ENCODE results near the gene BIRC2. TPM values are rescaled to one million over a fixed set of nuclear protein-coding genes. Genes with fewer than 3 reads are reported as not detected.

Gene BIRC2
- total and polyA plus RNA-seq, 9 of the 15 experiments (the other 6 are each of a cell fraction or from before 2014, with no cell fraction given), result 14.3 to 45.9 (median 20.7) TPM

DNA sequence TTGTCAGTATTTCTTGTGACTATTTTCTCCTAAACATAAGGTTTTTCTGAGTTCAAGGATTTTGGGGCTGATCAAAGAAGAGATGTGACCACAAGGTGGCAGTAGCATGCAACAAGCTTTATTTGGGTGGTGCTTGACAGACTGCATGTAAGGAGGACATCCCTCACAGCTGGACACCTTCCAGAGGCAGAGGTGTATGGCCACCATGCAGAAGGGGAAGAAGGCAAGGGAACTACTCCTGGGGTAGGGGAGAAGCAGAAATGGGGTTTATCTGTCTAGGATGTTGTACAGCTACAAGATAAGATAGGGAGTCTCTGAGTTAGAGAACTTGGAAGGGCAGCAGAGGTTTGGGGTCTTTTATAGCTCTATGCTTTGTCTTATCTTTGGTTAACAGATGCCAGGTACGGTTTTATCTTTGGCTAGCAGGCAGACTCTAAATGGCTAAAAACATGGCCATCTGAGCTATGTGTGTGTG lies 5.1 kb upstream of the BIRC2 start (continued):
- TF ChIP-seq, protein P1, sequence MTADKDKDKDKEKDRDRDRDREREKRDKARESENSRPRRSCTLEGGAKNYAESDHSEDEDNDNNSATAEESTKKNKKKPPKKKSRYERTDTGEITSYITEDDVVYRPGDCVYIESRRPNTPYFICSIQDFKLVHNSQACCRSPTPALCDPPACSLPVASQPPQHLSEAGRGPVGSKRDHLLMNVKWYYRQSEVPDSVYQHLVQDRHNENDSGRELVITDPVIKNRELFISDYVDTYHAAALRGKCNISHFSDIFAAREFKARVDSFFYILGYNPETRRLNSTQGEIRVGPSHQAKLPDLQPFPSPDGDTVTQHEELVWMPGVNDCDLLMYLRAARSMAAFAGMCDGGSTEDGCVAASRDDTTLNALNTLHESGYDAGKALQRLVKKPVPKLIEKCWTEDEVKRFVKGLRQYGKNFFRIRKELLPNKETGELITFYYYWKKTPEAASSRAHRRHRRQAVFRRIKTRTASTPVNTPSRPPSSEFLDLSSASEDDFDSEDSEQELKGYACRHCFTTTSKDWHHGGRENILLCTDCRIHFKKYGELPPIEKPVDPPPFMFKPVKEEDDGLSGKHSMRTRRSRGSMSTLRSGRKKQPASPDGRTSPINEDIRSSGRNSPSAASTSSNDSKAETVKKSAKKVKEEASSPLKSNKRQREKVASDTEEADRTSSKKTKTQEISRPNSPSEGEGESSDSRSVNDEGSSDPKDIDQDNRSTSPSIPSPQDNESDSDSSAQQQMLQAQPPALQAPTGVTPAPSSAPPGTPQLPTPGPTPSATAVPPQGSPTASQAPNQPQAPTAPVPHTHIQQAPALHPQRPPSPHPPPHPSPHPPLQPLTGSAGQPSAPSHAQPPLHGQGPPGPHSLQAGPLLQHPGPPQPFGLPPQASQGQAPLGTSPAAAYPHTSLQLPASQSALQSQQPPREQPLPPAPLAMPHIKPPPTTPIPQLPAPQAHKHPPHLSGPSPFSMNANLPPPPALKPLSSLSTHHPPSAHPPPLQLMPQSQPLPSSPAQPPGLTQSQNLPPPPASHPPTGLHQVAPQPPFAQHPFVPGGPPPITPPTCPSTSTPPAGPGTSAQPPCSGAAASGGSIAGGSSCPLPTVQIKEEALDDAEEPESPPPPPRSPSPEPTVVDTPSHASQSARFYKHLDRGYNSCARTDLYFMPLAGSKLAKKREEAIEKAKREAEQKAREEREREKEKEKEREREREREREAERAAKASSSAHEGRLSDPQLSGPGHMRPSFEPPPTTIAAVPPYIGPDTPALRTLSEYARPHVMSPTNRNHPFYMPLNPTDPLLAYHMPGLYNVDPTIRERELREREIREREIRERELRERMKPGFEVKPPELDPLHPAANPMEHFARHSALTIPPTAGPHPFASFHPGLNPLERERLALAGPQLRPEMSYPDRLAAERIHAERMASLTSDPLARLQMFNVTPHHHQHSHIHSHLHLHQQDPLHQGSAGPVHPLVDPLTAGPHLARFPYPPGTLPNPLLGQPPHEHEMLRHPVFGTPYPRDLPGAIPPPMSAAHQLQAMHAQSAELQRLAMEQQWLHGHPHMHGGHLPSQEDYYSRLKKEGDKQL (CRISPR knock-in tag; IDR thresholded peaks at IDR 0.05; ENCODE audit: borderline replicate concordance), result no peak
- TF ChIP-seq POLR3A (IDR thresholded peaks at IDR 0.05; ENCODE audit: borderline replicate concordance, extremely low read depth, insufficient read depth, insufficient read length), result no peak
- TF ChIP-seq SREBF2 (CRISPR knock-in tag; IDR thresholded peaks at IDR 0.05), result no peak
- TF ChIP-seq, protein P2, sequence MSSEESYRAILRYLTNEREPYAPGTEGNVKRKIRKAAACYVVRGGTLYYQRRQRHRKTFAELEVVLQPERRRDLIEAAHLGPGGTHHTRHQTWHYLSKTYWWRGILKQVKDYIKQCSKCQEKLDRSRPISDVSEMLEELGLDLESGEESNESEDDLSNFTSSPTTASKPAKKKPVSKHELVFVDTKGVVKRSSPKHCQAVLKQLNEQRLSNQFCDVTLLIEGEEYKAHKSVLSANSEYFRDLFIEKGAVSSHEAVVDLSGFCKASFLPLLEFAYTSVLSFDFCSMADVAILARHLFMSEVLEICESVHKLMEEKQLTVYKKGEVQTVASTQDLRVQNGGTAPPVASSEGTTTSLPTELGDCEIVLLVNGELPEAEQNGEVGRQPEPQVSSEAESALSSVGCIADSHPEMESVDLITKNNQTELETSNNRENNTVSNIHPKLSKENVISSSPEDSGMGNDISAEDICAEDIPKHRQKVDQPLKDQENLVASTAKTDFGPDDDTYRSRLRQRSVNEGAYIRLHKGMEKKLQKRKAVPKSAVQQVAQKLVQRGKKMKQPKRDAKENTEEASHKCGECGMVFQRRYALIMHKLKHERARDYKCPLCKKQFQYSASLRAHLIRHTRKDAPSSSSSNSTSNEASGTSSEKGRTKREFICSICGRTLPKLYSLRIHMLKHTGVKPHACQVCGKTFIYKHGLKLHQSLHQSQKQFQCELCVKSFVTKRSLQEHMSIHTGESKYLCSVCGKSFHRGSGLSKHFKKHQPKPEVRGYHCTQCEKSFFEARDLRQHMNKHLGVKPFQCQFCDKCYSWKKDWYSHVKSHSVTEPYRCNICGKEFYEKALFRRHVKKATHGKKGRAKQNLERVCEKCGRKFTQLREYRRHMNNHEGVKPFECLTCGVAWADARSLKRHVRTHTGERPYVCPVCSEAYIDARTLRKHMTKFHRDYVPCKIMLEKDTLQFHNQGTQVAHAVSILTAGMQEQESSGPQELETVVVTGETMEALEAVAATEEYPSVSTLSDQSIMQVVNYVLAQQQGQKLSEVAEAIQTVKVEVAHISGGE (CRISPR knock-in tag; IDR thresholded peaks at IDR 0.05), result peak in 1 of 3 experiments; percentile 58; a peak in 1 of 6 replicates
- no peak for TF ChIP-seq ZFP1 (CRISPR knock-in tag; IDR thresholded peaks at IDR 0.05)
- TF ChIP-seq, protein P3, sequence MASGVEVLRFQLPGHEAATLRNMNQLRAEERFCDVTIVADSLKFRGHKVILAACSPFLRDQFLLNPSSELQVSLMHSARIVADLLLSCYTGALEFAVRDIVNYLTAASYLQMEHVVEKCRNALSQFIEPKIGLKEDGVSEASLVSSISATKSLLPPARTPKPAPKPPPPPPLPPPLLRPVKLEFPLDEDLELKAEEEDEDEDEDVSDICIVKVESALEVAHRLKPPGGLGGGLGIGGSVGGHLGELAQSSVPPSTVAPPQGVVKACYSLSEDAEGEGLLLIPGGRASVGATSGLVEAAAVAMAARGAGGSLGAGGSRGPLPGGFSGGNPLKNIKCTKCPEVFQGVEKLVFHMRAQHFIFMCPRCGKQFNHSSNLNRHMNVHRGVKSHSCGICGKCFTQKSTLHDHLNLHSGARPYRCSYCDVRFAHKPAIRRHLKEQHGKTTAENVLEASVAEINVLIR (CRISPR knock-in tag; IDR thresholded peaks at IDR 0.05), result no peak
- TF ChIP-seq, protein P4, sequence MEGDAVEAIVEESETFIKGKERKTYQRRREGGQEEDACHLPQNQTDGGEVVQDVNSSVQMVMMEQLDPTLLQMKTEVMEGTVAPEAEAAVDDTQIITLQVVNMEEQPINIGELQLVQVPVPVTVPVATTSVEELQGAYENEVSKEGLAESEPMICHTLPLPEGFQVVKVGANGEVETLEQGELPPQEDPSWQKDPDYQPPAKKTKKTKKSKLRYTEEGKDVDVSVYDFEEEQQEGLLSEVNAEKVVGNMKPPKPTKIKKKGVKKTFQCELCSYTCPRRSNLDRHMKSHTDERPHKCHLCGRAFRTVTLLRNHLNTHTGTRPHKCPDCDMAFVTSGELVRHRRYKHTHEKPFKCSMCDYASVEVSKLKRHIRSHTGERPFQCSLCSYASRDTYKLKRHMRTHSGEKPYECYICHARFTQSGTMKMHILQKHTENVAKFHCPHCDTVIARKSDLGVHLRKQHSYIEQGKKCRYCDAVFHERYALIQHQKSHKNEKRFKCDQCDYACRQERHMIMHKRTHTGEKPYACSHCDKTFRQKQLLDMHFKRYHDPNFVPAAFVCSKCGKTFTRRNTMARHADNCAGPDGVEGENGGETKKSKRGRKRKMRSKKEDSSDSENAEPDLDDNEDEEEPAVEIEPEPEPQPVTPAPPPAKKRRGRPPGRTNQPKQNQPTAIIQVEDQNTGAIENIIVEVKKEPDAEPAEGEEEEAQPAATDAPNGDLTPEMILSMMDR (IDR thresholded peaks at IDR 0.05 in 2 of 3, conservative IDR thresholded peaks at IDR 0.05 in 1 of 3; ENCODE audit: insufficient read depth in 2 of 3, low read depth in 1 of 3, low read length in 3 of 3), result peak; percentile 78 to 89 (median 88)
- peak; percentile 51; the same call in 1 of the 2 replicates for TF ChIP-seq NR2C1 (IDR thresholded peaks at IDR 0.05)
- peak; percentile 51; the same call in 1 of the 2 replicates for TF ChIP-seq NR2C1 (tag; IDR thresholded peaks at IDR 0.05)
- TF ChIP-seq, protein P5, sequence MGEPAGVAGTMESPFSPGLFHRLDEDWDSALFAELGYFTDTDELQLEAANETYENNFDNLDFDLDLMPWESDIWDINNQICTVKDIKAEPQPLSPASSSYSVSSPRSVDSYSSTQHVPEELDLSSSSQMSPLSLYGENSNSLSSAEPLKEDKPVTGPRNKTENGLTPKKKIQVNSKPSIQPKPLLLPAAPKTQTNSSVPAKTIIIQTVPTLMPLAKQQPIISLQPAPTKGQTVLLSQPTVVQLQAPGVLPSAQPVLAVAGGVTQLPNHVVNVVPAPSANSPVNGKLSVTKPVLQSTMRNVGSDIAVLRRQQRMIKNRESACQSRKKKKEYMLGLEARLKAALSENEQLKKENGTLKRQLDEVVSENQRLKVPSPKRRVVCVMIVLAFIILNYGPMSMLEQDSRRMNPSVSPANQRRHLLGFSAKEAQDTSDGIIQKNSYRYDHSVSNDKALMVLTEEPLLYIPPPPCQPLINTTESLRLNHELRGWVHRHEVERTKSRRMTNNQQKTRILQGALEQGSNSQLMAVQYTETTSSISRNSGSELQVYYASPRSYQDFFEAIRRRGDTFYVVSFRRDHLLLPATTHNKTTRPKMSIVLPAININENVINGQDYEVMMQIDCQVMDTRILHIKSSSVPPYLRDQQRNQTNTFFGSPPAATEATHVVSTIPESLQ (CRISPR knock-in tag; IDR thresholded peaks at IDR 0.05), result no peak

Data from K562 (cell line).